GM21723 (cell line): ENCODE results near the gene NAV2.

ENCODE experiments used
- ATAC-seq: cut with Tn5 transposase; IDR thresholded peaks from one replicate; pipeline ENCODE4 v1.9.1; 2021; ENCODE audit warnings: mild to moderate bottlenecking, moderate library complexity; ENCODE audit not compliant: unreplicated experiment

Gene NAV2

DNA sequence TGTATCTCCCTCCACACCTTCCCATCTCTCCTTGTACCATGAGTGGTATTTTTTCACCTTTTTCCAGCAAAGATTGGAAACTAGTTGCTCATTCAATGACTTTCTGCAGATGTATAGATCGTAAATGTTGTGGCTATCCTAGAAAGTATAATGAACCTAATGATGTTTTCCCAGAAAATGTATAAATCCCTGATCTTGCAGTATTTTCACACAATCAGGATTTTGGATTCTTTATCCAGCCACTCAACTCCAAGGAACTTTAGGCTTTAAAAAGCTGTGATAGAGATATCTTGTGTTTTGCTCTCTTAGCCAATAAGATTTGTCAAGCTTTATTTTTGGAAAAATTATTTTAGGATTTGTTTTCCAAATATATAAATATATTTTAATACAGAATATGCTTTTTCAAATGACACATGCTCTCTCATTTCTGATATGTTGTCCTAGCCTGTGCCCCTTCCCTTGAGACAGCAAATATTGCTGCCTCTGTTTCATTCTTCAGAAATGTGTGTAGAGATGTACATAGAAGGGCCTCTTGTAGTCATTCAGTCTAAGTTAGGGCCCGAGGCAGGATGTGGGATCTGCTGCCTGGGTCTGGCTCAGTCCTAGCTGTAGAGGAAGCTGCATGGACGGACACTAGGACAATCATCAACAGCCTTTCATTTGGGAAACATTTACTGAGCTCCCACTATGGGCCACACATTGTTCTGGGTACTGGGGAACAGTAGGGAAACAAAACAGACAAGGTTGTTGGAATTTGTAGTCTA, 62.4 kb downstream of the NAV2 start:
- ATAC-seq: no peak

DNA sequence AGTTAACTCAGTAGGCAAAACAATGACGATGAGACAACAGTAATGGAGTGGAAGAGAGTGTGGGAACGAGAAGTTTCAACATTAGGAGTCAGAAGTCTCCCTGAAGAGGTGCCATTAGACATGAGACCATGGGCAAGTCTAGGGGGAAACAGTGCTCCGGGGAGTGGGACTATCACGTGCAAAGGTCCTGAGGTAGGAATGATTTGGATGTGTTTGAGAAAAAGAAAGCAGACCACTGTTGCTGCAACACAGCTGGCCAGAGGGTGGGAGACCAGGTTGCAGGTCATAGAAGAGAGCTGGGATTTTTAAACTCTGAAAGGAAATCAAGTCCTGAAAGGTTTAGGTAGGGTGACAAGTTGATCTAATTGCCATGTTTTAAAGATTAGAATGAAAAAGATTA, 63.0 kb downstream of the NAV2 start:
- ATAC-seq: no peak

DNA sequence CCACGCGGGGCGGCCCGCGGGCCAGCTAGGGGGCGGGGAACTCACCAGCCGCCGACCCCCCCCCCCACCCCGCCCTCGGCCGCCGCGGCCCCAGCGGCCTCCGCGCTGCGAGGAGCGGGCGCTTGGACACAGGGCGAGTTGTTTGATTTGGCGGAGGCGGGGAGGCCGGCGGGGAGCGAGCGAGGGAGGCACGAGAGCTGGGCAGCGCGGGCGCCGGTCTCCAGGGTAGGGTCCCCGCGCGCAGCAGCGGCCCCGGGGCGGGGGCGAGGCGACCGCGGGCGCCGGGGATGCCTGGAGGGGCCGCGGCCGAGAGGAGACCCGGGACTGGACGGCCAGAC, 64.4 kb downstream of the NAV2 start:
- ATAC-seq: peak; percentile 32

DNA sequence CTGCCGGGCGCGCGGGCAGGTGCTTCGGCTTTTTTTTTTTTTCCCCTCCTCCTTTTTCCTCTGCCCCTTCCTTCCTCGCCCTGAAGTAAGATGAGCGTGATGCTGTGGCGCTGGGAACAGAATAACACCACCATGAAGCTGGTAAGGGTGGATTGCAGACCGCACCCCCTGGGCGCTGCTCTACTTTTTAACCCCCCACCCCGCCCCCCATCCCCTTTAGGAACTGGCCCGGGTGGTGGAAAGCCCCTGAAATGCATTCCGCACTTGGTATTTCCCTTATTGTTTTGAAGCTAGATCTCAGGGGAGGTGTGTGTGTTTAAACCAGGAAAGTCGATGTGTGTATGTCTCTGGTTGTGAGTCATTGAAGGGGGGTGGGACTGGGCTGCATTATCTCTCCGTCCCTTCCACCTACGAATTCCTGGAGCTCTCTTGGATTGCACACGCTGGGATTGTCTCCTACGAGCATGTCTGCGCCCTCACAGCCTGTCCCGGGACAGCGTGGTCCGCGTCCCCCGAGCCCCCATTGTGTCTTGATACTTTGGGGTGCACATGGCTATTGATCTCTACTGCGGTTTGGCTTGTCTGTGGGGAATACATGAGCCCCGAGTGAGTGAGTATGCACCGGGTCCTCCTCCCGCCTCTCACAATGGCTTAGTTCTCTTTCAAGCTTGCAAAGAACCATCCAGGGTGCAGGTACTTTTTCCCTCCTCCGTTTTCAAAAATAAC, 64.9 kb downstream of the NAV2 start:
- ATAC-seq: peak; percentile 86

- no peak for ATAC-seq
These were observed 67.1 kb downstream of the NAV2 start for GRCh38 chr11:19779740-19780139.

DNA sequence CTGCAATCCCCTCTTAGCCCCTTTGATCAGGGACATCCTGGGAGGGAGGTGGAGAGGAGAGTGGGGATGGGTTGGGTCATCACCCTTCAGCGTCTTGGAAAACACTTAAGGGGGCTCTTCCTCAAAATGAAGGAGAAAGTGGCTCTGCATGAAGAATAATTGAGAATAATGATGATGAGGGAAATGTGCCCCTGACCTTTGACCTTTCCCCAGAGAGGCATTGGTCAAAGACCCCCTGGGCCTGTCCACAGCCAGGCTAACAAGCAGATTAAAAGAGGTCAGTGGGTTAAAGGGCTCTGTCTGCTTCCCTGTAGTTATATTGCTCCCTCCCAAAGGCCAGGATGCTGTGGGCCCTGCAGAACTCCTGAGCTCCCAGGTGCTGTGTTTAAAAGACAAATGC, 68.7 kb downstream of the NAV2 start:
- ATAC-seq: no peak

GRCh38 chr11:19785265-19785664, 72.6 kb downstream of the NAV2 start:
- ATAC-seq: no peak

GRCh38 chr11:19786644-19787043, 74.0 kb downstream of the NAV2 start:
- no peak for ATAC-seq

- no peak for ATAC-seq
These were observed 75.8 kb downstream of the NAV2 start for GRCh38 chr11:19788435-19788834.

DNA sequence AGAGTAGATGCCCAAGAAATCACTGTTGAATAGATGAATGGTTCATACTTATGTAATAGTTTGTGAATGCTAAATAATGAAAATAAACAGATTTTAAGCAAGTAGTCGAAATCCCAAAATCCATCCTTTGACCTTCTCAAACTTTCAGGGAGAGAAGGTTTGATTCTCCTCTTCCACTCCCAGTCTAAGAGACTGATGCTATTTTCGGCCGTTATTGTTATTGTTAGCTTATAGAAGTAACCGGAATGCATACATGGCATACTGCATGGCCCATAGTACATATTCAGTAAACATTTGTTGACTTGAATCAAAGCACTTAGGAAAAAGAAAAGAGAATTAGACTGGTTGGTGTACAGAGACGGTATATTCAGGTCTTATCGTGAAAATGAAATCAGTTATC, 76.6 kb downstream of the NAV2 start:
- no peak for ATAC-seq

- ATAC-seq: no peak
These were observed 77.4 kb downstream of the NAV2 start for GRCh38 chr11:19789835-19790710.

DNA sequence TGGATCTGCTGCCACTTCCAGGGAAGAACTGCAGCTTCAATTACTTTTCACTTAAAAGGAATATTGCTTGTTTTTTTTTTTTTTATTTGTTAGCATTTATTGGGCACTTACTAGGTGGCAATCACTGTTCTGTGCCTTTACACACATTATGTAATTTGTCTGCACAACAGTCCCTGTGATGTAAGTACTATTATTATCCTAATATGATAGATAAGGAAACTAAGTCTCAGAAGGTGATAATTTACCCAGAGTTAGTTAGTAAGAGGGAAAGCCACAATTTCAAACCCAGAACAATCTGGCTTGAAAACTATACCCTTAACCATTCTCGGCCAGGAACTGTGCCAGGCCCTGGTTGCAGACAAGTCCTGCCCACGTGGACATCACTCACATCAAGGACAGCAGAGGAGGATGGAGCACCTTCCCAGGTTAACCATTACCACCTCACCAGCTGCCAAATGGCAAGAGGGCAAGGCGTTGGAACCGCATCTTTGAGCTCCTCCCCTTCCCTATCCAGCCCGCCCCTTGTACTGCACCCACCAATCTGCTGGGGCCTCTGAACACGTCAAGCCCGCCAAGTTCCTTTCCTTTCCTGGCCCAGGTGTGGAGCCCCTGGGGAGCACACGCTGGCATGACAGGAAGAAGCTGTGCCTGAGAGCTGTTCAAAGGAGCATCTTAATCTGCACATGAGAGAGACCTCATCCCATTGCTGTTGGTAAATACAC, 78.4 kb downstream of the NAV2 start:
- ATAC-seq: no peak

- ATAC-seq: no peak
These were observed 79.9 kb downstream of the NAV2 start for GRCh38 chr11:19792510-19792909.

DNA sequence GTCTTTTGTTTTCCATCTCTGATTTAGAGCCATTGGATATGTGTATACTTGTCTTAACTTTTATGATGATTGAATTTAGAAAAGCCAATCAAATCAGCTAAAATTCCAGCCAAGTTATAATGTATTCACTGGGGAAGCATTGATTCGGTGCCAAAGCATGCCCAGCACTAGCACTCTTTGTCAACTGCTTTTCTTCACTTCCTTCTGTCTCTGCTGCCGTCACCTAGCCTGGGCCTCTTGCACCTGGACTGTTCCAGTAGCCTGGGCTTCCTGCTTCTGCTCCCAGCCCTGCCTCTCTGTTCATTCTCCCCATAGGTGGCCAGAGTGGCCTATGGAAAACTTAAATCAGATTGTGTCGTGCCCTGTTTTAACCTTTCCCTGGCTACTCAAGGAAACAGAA, 80.7 kb downstream of the NAV2 start:
- no peak for ATAC-seq

GRCh38 chr11:19794161-19794560, 81.5 kb downstream of the NAV2 start:
- ATAC-seq: no peak

- ATAC-seq: no peak
These were observed 82.4 kb downstream of the NAV2 start for GRCh38 chr11:19795082-19795481.

DNA sequence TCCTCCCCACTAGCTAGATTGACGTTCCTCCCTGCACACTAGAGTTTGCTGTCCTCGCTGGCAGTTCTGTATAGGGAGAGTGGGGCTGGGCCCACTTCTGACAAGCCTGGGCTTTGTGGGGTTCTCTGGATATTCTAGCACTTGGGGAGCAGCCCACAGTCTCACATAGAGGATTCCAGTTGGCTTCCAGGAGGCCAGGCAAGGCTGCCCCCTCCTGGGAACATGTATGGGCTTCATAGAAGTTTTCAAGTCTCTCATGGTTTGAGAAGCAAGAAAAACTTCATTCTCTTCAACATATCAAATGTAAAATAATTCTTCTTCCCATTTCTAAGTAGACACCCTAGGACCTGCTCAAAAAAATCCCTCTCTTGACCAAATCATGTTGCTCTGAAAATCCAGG, 87.5 kb downstream of the NAV2 start:
- ATAC-seq: no peak

DNA sequence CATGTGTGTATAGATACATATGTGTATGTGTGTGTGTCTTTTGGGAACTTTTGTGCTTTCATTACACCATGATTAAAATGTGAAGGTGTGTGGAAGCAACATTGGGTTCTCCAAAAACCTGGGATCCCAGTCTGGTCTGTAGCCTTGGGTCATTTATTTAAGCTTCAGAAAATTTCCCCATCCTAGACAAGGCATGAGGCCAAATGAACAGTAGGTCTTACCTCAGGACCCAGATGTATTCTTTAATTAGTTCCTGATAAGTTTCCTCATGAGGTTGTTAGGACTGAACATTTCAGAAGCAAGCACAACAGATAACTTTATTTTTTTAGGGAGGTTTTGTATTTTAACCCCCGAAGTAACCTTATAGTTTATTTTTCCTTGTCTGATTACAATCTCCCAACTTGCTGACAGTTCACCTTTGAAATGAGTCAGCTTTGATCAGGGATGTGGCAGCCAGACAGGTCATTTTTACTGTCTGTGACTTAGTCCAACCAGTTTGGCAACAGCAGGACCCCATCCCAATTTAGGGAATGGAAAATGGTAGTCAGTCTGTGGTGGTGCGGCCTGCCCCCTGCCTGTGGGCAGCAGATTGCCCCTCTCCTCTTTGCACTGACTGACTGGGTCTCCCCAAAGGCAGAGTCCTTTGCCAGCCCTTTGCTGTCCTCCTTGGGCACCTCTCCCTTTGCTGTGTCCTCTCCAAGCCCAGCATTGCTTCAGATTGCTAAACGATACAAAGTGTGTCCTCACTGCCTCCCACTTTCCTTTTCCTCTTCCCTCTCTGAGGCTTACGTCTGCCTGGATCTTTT, 88.3 kb downstream of the NAV2 start:
- ATAC-seq: no peak

DNA sequence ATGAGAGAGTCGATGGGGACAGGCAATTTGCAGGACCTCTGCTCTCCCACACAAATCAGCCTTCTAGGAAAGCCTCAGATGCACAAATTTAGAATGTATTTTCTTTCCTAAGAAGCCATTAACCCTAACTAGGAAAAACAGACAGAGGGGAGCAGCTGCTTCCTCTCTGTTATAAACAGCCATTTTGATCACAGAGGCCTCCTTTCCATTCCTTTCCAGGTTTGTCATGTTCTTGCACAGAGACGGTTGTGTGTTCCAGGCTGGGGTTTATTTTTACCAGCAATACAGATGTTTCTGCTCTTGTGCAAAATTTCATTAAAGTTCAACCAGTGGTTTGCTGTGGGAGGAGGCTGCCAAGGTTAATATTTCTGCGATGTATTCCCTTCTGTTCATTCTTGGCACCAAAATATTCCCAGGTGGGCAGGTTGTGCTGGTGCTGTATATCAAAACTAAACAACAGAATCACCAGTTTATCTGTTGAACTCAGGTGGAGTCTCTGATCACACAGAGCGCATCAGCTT, 90.2 kb downstream of the NAV2 start:
- ATAC-seq: no peak

DNA sequence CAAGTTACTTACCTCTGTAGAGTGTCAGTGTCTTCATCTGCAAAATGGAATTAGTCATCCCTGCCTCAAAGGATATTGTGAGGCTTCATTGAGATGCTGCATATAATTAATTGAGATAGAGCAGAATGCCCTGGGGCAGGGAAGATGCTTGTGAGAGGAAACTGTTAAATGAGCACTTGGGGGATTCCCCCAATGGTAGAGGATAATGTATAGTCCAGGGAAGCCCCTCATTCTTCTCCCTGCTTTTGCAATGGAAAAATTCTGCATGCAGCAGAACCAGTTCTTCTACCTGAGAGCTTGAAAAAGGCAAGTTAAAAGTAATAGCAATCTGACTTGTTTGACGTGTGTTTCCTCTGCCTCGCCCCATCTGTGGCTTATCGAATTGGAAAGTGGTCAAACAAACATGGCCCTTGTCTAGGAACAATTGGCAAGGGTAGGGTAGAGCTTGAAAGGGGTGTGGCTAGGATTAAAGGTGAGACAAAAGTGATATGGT, 90.9 kb downstream of the NAV2 start:
- no peak for ATAC-seq
